ENCODE results near the gene KCNT1. TPM values are rescaled to one million over a fixed set of nuclear protein-coding genes. Genes with fewer than 3 reads are reported as not detected.

The KCNT1 gene
- total and polyA plus RNA-seq, 2 donors (not counting 3 experiments of a cell fraction or from before 2014, with no cell fraction given), result not detected

DNA sequence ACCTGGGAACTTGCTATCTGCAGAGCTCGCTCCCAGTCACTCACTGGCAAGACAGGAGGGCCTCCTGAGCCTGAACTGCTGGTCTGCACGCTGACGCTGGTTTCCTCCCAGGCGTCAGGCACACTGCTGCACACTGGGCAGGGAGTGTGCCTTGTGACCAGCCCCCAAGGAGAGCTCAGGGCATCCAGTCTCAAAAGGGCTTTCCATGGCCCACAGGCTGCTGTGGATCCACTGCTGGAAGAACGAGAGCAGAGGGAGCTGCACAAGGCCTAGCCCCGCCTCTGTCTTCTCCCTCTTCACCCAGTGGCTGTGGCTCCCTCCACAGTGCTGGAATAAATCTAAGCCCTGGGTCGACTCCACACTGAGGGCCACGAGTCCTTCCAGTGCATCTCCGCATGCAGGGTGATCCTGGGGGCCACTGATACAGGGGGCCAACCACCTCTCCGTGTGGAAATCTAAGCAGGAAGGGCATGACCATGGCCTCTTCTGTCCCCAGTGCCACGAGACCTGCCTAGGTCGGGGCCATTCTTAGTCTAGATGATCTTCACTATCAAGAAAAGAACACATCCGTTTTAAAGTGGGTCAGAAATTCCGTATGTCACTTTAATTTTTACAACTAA lies 111.8 kb downstream of the KCNT1 start:
- intact Hi-C loops (cut with micrococcal nuclease), result no loop called here
- no TSS peak for BruUV-seq (replicated peaks)
- dilution Hi-C loops (cut with MboI; ENCODE audit: extremely low pct_ligation_motif_present, low sequenced_read_pairs), result no loop called here
- DNase-seq (ENCODE audit: low read depth, low spot score) (no peak), FAIRE-seq (no peak)
- Histone ChIP-seq H4K20me1 (replicated peaks; ENCODE audit: control insufficient read depth, extremely low read depth, insufficient read depth, low read length) (no peaks in the 10 kb centered on the region), H3K79me2 (ENCODE audit: control insufficient read depth, insufficient read depth, low read length) (no peaks in the 10 kb centered on the region), H3K9me3 (replicated peaks; ENCODE audit: control insufficient read depth, insufficient read depth, low read length) (no peaks in the 10 kb centered on the region), H2AFZ (ENCODE audit: low read depth, low read length) (no peak overlapping the region), H3K4me2 (ENCODE audit: insufficient read depth, low read length) (no peak overlapping the region), H3K27ac (ENCODE audit: insufficient read depth, low read depth, low read length) (no peak overlapping the region), H3K4me1 (ENCODE audit: control insufficient read depth, extremely low read depth, insufficient read depth, low read length) (no peaks in the 10 kb centered on the region), H3K27me3 (ENCODE audit: control insufficient read depth in 2 of 2, insufficient read depth in 2 of 2, low read length in 2 of 2) (no peaks in the 10 kb centered on the region), H3K4me3 (replicated peaks in 1 of 3; ENCODE audit: insufficient read depth in 1 of 3, low read depth in 1 of 3, low read length in 3 of 3) (no peak overlapping the region), H3K9me1 (replicated peaks; ENCODE audit: control insufficient read depth, extremely low read depth, insufficient read depth, low read length) (no peaks in the 10 kb centered on the region), H3K36me3 (ENCODE audit: control insufficient read depth in 2 of 2, extremely low read depth in 1 of 2, insufficient read depth in 2 of 2, low read length in 2 of 2) (peaks cover 34 to 53% of the 10 kb centered on the region in 2 experiments), H3K9ac (replicated peaks; ENCODE audit: extremely low read depth, insufficient read depth, low read length) (no peak overlapping the region)
- ChIA-PET POLR2A (no interaction called here), CTCF (no interaction called here)
- TF ChIP-seq FOS (IDR thresholded peaks at IDR 0.05; ENCODE audit: borderline replicate concordance, insufficient read depth, low read length), result no peak

DNA sequence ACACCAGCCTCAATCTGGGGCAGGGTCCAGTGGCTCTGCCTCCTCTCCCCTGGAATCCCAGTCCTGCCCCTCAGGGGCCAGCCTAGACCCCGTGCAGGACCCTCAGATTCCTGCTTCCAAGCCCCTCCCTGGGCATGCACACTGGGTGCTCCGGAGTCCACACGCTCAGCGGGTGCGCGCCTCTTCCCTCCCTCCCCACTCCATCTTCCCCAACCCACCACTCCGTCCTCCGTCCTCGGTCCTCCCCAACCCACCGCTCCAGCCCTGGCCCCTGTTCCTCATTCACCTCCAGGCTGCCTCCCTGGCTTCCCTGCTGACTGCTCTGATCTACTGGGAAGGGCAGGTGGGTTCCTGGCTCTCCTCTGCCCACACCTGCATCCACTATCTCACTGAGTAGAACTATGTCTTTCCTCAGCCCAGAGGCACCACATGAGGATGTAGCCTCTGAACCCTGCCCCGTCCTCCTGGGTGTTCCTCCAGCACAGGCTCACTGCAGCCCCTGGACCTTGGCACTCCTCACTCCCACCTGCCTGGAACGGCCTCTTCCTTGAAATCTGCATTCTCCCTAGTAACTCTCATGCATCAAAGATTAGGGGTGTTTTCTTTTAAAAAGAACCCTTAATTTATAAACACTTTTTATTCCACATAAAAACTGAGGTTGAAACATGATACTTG lies 112.6 kb downstream of the KCNT1 start:
- intact Hi-C loops (cut with micrococcal nuclease), result no loop called here
- no TSS peak for BruUV-seq (replicated peaks)
- POLR2A ChIA-PET, result no interaction called here

More for the DNA sequence above, 112.6 kb downstream of the KCNT1 start:
- Histone ChIP-seq H3K4me3 (replicated peaks in 1 of 3; ENCODE audit: insufficient read depth in 1 of 3, low read depth in 1 of 3, low read length in 3 of 3) (no peak overlapping the region), H2AFZ (ENCODE audit: low read depth, low read length) (no peak overlapping the region), H3K4me1 (ENCODE audit: control insufficient read depth, extremely low read depth, insufficient read depth, low read length) (no peaks in the 10 kb centered on the region), H3K79me2 (ENCODE audit: control insufficient read depth, insufficient read depth, low read length) (no peaks in the 10 kb centered on the region), H3K27me3 (ENCODE audit: control insufficient read depth in 2 of 2, insufficient read depth in 2 of 2, low read length in 2 of 2) (no peaks in the 10 kb centered on the region), H3K36me3 (ENCODE audit: control insufficient read depth in 2 of 2, extremely low read depth in 1 of 2, insufficient read depth in 2 of 2, low read length in 2 of 2) (peaks cover 34 to 55% of the 10 kb centered on the region in 2 experiments), H3K9ac (replicated peaks; ENCODE audit: extremely low read depth, insufficient read depth, low read length) (no peak overlapping the region), H4K20me1 (replicated peaks; ENCODE audit: control insufficient read depth, extremely low read depth, insufficient read depth, low read length) (no peaks in the 10 kb centered on the region), H3K4me2 (ENCODE audit: insufficient read depth, low read length) (no peak overlapping the region), H3K9me3 (replicated peaks; ENCODE audit: control insufficient read depth, insufficient read depth, low read length) (no peaks in the 10 kb centered on the region), H3K9me1 (replicated peaks; ENCODE audit: control insufficient read depth, extremely low read depth, insufficient read depth, low read length) (no peaks in the 10 kb centered on the region), H3K27ac (ENCODE audit: insufficient read depth, low read depth, low read length) (no peak overlapping the region)
- CTCF ChIA-PET, result no interaction called here
- dilution Hi-C loops (cut with MboI; ENCODE audit: extremely low pct_ligation_motif_present, low sequenced_read_pairs), result no loop called here
- TF ChIP-seq, protein P1, sequence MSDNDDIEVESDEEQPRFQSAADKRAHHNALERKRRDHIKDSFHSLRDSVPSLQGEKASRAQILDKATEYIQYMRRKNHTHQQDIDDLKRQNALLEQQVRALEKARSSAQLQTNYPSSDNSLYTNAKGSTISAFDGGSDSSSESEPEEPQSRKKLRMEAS (IDR thresholded peaks at IDR 0.05; ENCODE audit: insufficient read depth, insufficient read length), result no peak
- TF ChIP-seq EZH2 (IDR thresholded peaks at IDR 0.05; ENCODE audit: borderline replicate concordance, low read depth, low read length, severe bottlenecking) (no peak), POLR2AphosphoS5 (IDR thresholded peaks at IDR 0.05; ENCODE audit: insufficient read depth, low read depth, low read length) (no peak), POLR2A (IDR thresholded peaks at IDR 0.05; ENCODE audit: low read depth, low read length) (no peak), JUN (IDR thresholded peaks at IDR 0.05; ENCODE audit: borderline replicate concordance, insufficient read depth, insufficient read length, low read depth) (no peak), MYC (IDR thresholded peaks at IDR 0.05; ENCODE audit: low read depth, low read length) (no peak), FOS (IDR thresholded peaks at IDR 0.05; ENCODE audit: borderline replicate concordance, insufficient read depth, low read length) (no peak), GATA2 (IDR thresholded peaks at IDR 0.05; ENCODE audit: insufficient read depth, insufficient read length, low read depth, low read length) (no peak)
- TF ChIP-seq, protein P2, sequence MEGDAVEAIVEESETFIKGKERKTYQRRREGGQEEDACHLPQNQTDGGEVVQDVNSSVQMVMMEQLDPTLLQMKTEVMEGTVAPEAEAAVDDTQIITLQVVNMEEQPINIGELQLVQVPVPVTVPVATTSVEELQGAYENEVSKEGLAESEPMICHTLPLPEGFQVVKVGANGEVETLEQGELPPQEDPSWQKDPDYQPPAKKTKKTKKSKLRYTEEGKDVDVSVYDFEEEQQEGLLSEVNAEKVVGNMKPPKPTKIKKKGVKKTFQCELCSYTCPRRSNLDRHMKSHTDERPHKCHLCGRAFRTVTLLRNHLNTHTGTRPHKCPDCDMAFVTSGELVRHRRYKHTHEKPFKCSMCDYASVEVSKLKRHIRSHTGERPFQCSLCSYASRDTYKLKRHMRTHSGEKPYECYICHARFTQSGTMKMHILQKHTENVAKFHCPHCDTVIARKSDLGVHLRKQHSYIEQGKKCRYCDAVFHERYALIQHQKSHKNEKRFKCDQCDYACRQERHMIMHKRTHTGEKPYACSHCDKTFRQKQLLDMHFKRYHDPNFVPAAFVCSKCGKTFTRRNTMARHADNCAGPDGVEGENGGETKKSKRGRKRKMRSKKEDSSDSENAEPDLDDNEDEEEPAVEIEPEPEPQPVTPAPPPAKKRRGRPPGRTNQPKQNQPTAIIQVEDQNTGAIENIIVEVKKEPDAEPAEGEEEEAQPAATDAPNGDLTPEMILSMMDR (IDR thresholded peaks at IDR 0.05; ENCODE audit: extremely low read depth in 1 of 2, insufficient read depth in 1 of 2, low read depth in 1 of 2, low read length in 2 of 2), result no peak
- FAIRE-seq, result no peak
- DNase-seq (ENCODE audit: low read depth, low spot score), result no peak
